Measurements from ENCODE around the gene GAA.

The GAA gene

GRCh38 chr17:80104321-80104955 is 3.1 kb downstream of the GAA start:
- Histone ChIP-seq H3K4me3 (ENCODE audit: low read length) (no peak overlapping the region), H3K36me3 (ENCODE audit: control insufficient read depth, insufficient read depth, low read length) (no peaks in the 10 kb centered on the region; the same call in 1 of the 2 replicates), H3K9me3 (ENCODE audit: control insufficient read depth, insufficient read depth, low read length) (no peaks in the 10 kb centered on the region), H3K27me3 (ENCODE audit: control insufficient read depth, insufficient read depth, low read length) (no peaks in the 10 kb centered on the region), H3K4me1 (ENCODE audit: control insufficient read depth, insufficient read depth, low read length) (no peaks in the 10 kb centered on the region), H3K27ac (ENCODE audit: low read length) (no peak overlapping the region)
- no CpG with 5 or more reads among the region's 26 CpGs for WGBS (ENCODE audit: insufficient coverage, insufficient read length)
- no peak for DNase-seq (ENCODE audit: low read depth, low spot score)

- no peak overlapping the region for H3K27ac ChIP-seq (ENCODE audit: low read length)
- no peaks in the 10 kb centered on the region for H3K27me3 ChIP-seq (ENCODE audit: control insufficient read depth, insufficient read depth, low read length)
- no peak for DNase-seq (ENCODE audit: low read depth, low spot score)
- no peak overlapping the region for H3K4me3 ChIP-seq (ENCODE audit: low read length)
- no peaks in the 10 kb centered on the region for H3K9me3 ChIP-seq (ENCODE audit: control insufficient read depth, insufficient read depth, low read length)
- no peaks in the 10 kb centered on the region for H3K4me1 ChIP-seq (ENCODE audit: control insufficient read depth, insufficient read depth, low read length)
- WGBS (ENCODE audit: insufficient coverage, insufficient read length): no CpG with 5 or more reads among the region's 18 CpGs
- H3K36me3 ChIP-seq (ENCODE audit: control insufficient read depth, insufficient read depth, low read length): no peaks in the 10 kb centered on the region; the same call in 1 of the 2 replicates
Observed at GRCh38 chr17:80104956-80105375, 3.6 kb downstream of the GAA start.

GRCh38 chr17:80105762-80106161 is 4.4 kb downstream of the GAA start:
- H3K4me1 ChIP-seq (ENCODE audit: control insufficient read depth, insufficient read depth, low read length): no peaks in the 10 kb centered on the region
- no peak for DNase-seq (ENCODE audit: low read depth, low spot score)
- no peak overlapping the region for H3K27ac ChIP-seq (ENCODE audit: low read length)
- H3K36me3 ChIP-seq (ENCODE audit: control insufficient read depth, insufficient read depth, low read length): no peaks in the 10 kb centered on the region; the same call in 1 of the 2 replicates
- no CpG with 5 or more reads among the region's 29 CpGs for WGBS (ENCODE audit: insufficient coverage, insufficient read length)
- H3K4me3 ChIP-seq (ENCODE audit: low read length): no peak overlapping the region
- H3K9me3 ChIP-seq (ENCODE audit: control insufficient read depth, insufficient read depth, low read length): no peaks in the 10 kb centered on the region
- H3K27me3 ChIP-seq (ENCODE audit: control insufficient read depth, insufficient read depth, low read length): no peaks in the 10 kb centered on the region

- H3K4me3 ChIP-seq (ENCODE audit: low read length): no peak overlapping the region
- WGBS (ENCODE audit: insufficient coverage, insufficient read length): no CpG with 5 or more reads among the region's 10 CpGs
- H3K9me3 ChIP-seq (ENCODE audit: control insufficient read depth, insufficient read depth, low read length): no peaks in the 10 kb centered on the region
Observed at GRCh38 chr17:80106176-80106575, 4.8 kb downstream of the GAA start.

GRCh38 chr17:80106751-80107150 is 5.4 kb downstream of the GAA start:
- no CpG with 5 or more reads among the region's 12 CpGs for WGBS (ENCODE audit: insufficient coverage, insufficient read length)
- H3K9me3 ChIP-seq (ENCODE audit: control insufficient read depth, insufficient read depth, low read length): no peaks in the 10 kb centered on the region
- H3K36me3 ChIP-seq (ENCODE audit: control insufficient read depth, insufficient read depth, low read length): no peaks in the 10 kb centered on the region; the same call in 1 of the 2 replicates
- no peaks in the 10 kb centered on the region for H3K27me3 ChIP-seq (ENCODE audit: control insufficient read depth, insufficient read depth, low read length)
- no peaks in the 10 kb centered on the region for H3K4me1 ChIP-seq (ENCODE audit: control insufficient read depth, insufficient read depth, low read length)
- no peak overlapping the region for H3K27ac ChIP-seq (ENCODE audit: low read length)
- DNase-seq (ENCODE audit: low read depth, low spot score): no peak
- no peak overlapping the region for H3K4me3 ChIP-seq (ENCODE audit: low read length)

More at GRCh38 chr17:80106176-80106575, 4.8 kb downstream of the GAA start:
- DNase-seq (ENCODE audit: low read depth, low spot score): no peak
- H3K36me3 ChIP-seq (ENCODE audit: control insufficient read depth, insufficient read depth, low read length): no peaks in the 10 kb centered on the region; the same call in 1 of the 2 replicates
- H3K4me1 ChIP-seq (ENCODE audit: control insufficient read depth, insufficient read depth, low read length): no peaks in the 10 kb centered on the region
- no peaks in the 10 kb centered on the region for H3K27me3 ChIP-seq (ENCODE audit: control insufficient read depth, insufficient read depth, low read length)
- H3K27ac ChIP-seq (ENCODE audit: low read length): no peak overlapping the region

GRCh38 chr17:80107231-80108021 is 6.0 kb downstream of the GAA start:
- Histone ChIP-seq H3K4me3 (ENCODE audit: low read length) (no peak overlapping the region), H3K36me3 (ENCODE audit: control insufficient read depth, insufficient read depth, low read length) (no peaks in the 10 kb centered on the region; the same call in 1 of the 2 replicates), H3K4me1 (ENCODE audit: control insufficient read depth, insufficient read depth, low read length) (peaks cover 2% of the 10 kb centered on the region; the same call in 1 of the 2 replicates), H3K9me3 (ENCODE audit: control insufficient read depth, insufficient read depth, low read length) (no peaks in the 10 kb centered on the region), H3K27ac (ENCODE audit: low read length) (no peak overlapping the region), H3K27me3 (ENCODE audit: control insufficient read depth, insufficient read depth, low read length) (no peaks in the 10 kb centered on the region)
- WGBS (ENCODE audit: insufficient coverage, insufficient read length): no CpG with 5 or more reads among the region's 46 CpGs
- DNase-seq (ENCODE audit: low read depth, low spot score): no peak

GRCh38 chr17:80108036-80108971 is 6.9 kb downstream of the GAA start:
- H3K9me3 ChIP-seq (ENCODE audit: control insufficient read depth, insufficient read depth, low read length): no peaks in the 10 kb centered on the region
- DNase-seq (ENCODE audit: low read depth, low spot score): no peak
- H3K27ac ChIP-seq (ENCODE audit: low read length): no peak overlapping the region
- WGBS (ENCODE audit: insufficient coverage, insufficient read length): no CpG with 5 or more reads among the region's 40 CpGs
- no peaks in the 10 kb centered on the region; the same call in 1 of the 2 replicates for H3K36me3 ChIP-seq (ENCODE audit: control insufficient read depth, insufficient read depth, low read length)
- H3K27me3 ChIP-seq (ENCODE audit: control insufficient read depth, insufficient read depth, low read length): no peaks in the 10 kb centered on the region
- peaks cover 7% of the 10 kb centered on the region; the same call in 1 of the 2 replicates for H3K4me1 ChIP-seq (ENCODE audit: control insufficient read depth, insufficient read depth, low read length)
- H3K4me3 ChIP-seq (ENCODE audit: low read length): no peak overlapping the region

- no peak for DNase-seq (ENCODE audit: low read depth, low spot score)
- Histone ChIP-seq H3K9me3 (ENCODE audit: control insufficient read depth, insufficient read depth, low read length) (no peaks in the 10 kb centered on the region), H3K27me3 (ENCODE audit: control insufficient read depth, insufficient read depth, low read length) (no peaks in the 10 kb centered on the region), H3K4me3 (ENCODE audit: low read length) (no peak overlapping the region), H3K4me1 (ENCODE audit: control insufficient read depth, insufficient read depth, low read length) (peaks cover 9% of the 10 kb centered on the region; the same call in 1 of the 2 replicates), H3K27ac (ENCODE audit: low read length) (no peak overlapping the region), H3K36me3 (ENCODE audit: control insufficient read depth, insufficient read depth, low read length) (no peaks in the 10 kb centered on the region; the same call in 1 of the 2 replicates)
- WGBS (ENCODE audit: insufficient coverage, insufficient read length): no CpG with 5 or more reads among the region's 13 CpGs
Observed at GRCh38 chr17:80109066-80109660, 7.8 kb downstream of the GAA start.

- Histone ChIP-seq H3K27ac (ENCODE audit: low read length) (no peak overlapping the region), H3K4me3 (ENCODE audit: low read length) (no peak overlapping the region), H3K4me1 (ENCODE audit: control insufficient read depth, insufficient read depth, low read length) (peaks cover 9% of the 10 kb centered on the region; the same call in 1 of the 2 replicates), H3K9me3 (ENCODE audit: control insufficient read depth, insufficient read depth, low read length) (no peaks in the 10 kb centered on the region), H3K27me3 (ENCODE audit: control insufficient read depth, insufficient read depth, low read length) (no peaks in the 10 kb centered on the region), H3K36me3 (ENCODE audit: control insufficient read depth, insufficient read depth, low read length) (no peaks in the 10 kb centered on the region; the same call in 1 of the 2 replicates)
- WGBS (ENCODE audit: insufficient coverage, insufficient read length): no CpG with 5 or more reads among the region's 30 CpGs
- DNase-seq (ENCODE audit: low read depth, low spot score): no peak
Observed at GRCh38 chr17:80109713-80110446, 8.5 kb downstream of the GAA start.

Measured in iPS DF 6.9 (cell line).